UCSD-AML1 (cell line): ENCODE measurements around the gene COA8.
"Not testable (repeated sequence)": the region's sequence is repeated elsewhere in the genome, so short reads cannot be mapped to it uniquely, and the experiment has no call there.

Source experiments
- DNase-seq: peaks from one replicate; lab custom pipeline; 2025; ENCODE audit not compliant: unreplicated experiment; lab: John Stamatoyannopoulos, UW

The COA8 gene

GRCh38 chr14:103525430-103526246 lies 37.1 kb upstream of the COA8 start:
- not testable (repeated sequence) for DNase-seq

- peak; percentile 65 for DNase-seq
Measured at GRCh38 chr14:103526247-103526913, 36.4 kb upstream of the COA8 start.

GRCh38 chr14:103526914-103527248 lies 35.9 kb upstream of the COA8 start:
- DNase-seq = no peak

- DNase-seq = no peak
Measured at GRCh38 chr14:103527408-103528145, 35.2 kb upstream of the COA8 start.

- no peak for DNase-seq
Measured at GRCh38 chr14:103528146-103528586, 34.6 kb upstream of the COA8 start.

GRCh38 chr14:103528587-103529382 lies 34.0 kb upstream of the COA8 start, which contains the start of gene TRMT61A:
TSS of gene TRMT61A (plus strand) at chr14:103529196. CDS start at chr14:103529979, 783 bp downstream.
- DNase-seq = peak; percentile 81

GRCh38 chr14:103529383-103530365 lies 33.1 kb upstream of the COA8 start:
- DNase-seq = no peak

GRCh38 chr14:103530390-103530789 lies 32.4 kb upstream of the COA8 start:
- no peak for DNase-seq

GRCh38 chr14:103530831-103531230 lies 31.9 kb upstream of the COA8 start:
- DNase-seq = no peak

GRCh38 chr14:103531421-103532215 lies 31.1 kb upstream of the COA8 start:
- no peak for DNase-seq

- DNase-seq = no peak
Measured at GRCh38 chr14:103532216-103533136, 30.3 kb upstream of the COA8 start.

GRCh38 chr14:103533137-103533998 lies 29.4 kb upstream of the COA8 start:
- DNase-seq = no peak

GRCh38 chr14:103533999-103534575 lies 28.7 kb upstream of the COA8 start:
- no peak for DNase-seq

- no peak for DNase-seq
Measured at GRCh38 chr14:103534576-103535061, 28.1 kb upstream of the COA8 start.

- no peak for DNase-seq
Measured at GRCh38 chr14:103535081-103535890, 27.5 kb upstream of the COA8 start.
